GM12891 (cell line): ENCODE data around the gene DOK4.

Source experiments
- PAX5 ChIP-seq: IDR thresholded peaks from 2 replicates; pipeline ENCODE4 v1.6.1; 2011; ENCODE audit warnings: low read length, moderate library complexity, mild to moderate bottlenecking; ENCODE audit not compliant: insufficient read depth, severe bottlenecking
- POLR2A ChIP-seq: IDR thresholded peaks from 2 replicates; pipeline ENCODE4 v1.6.1; 2011; ENCODE audit warnings: low read depth, low read length, control low read depth
- POLR2AphosphoS5 ChIP-seq: IDR thresholded peaks from 2 replicates; pipeline ENCODE4 v1.6.1; 2011; ENCODE audit warnings: low read depth, low read length, control low read depth
- SPI1 ChIP-seq: IDR thresholded peaks from 2 replicates; pipeline ENCODE4 v1.6.1; 2011; ENCODE audit warnings: low read depth, low read length, control low read depth
- TAF1 ChIP-seq: IDR thresholded peaks from 2 replicates; pipeline ENCODE4 v1.6.1; 2011; ENCODE audit warnings: low read depth, low read length, control low read depth

DNA sequence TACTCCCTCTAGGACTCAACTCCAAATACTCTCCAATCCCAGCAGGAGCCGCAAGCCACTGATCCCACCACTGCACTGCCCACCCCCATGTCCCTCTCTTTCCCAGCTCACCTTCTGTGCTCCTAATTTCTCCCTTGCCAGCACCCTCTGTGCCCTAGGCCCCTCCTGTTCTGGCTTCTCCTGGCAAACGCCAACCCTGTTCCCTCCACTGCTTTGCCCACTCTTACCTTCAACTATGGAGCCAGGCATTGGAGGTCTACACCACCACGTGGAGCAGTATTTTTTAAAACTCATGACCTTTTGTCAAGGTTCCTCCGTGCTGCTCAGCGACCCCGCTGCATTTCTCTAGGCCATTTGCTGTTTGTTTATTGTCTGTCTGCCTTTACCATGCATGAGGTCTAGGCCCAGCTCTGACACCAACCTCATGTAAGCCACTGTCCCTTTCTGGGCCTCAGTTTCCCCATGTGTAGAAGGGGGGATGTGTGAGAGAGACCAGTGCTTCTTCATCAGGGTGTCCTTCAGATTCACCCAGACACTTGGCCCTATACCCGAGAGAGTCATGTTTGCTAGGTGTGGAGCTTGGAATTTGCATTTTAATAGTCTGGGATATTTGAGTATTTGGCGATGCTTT lies 45.5 kb upstream of the DOK4 start:
- TF ChIP-seq TAF1 (no peak), POLR2A (no peak), SPI1 (no peak), PAX5 (no peak), POLR2AphosphoS5 (no peak)
